ENCODE measurements around the gene ABCC10.
"Not testable (repeated sequence)": the region's sequence is repeated elsewhere in the genome, so short reads cannot be mapped to it uniquely, and the experiment has no call there.

Gene ABCC10

GRCh38 chr6:43408259-43408658, 19.1 kb upstream of the ABCC10 start:
- no peak for DNase-seq

GRCh38 chr6:43410776-43411175, 16.6 kb upstream of the ABCC10 start:
- DNase-seq, result not testable (repeated sequence)

DNA sequence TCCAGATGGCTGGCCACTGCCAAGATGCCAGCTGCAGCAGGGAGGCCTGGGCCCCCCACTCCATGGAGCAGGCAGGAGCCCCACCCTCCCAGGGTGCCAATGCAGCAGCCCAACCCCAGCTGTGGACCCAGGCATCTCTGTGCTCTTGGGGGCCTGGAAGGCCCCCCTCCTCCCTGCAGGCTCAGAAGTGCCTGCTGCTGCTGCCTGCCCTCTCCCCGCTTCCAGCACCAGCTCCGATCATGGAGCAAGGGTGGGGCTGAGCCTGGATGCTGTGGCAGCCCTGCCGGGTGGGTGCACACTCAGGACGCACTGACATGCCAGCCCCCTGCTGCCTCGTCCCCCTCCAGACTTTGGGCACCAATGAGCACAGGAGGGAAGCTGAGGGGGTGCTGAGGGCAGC, 14.8 kb upstream of the ABCC10 start:
- no peak for DNase-seq

- no peak for DNase-seq
These were observed 14.3 kb upstream of the ABCC10 start for GRCh38 chr6:43413002-43413401.

DNA sequence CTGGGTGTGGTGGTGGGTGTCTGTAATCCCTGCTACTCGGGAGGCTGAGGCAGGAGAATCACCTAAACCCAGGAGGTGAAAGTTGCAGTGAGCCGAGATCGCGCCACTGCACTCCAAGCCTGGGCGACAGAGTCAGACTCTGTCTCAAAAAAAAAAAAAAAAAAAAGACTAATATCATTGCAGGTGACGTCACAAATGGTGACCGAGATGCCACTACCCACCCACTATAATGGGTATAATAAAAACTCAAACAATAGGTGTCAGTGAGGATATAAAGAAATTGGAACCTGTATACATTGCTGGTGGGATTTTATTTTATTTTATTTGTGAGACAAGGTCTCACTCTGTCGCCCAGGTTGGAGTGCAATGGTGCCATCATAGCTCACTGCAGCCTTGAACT, 12.1 kb upstream of the ABCC10 start:
- not testable (repeated sequence) for DNase-seq

- DNase-seq, result no peak
These were observed 10.4 kb upstream of the ABCC10 start for GRCh38 chr6:43416935-43417334.

DNA sequence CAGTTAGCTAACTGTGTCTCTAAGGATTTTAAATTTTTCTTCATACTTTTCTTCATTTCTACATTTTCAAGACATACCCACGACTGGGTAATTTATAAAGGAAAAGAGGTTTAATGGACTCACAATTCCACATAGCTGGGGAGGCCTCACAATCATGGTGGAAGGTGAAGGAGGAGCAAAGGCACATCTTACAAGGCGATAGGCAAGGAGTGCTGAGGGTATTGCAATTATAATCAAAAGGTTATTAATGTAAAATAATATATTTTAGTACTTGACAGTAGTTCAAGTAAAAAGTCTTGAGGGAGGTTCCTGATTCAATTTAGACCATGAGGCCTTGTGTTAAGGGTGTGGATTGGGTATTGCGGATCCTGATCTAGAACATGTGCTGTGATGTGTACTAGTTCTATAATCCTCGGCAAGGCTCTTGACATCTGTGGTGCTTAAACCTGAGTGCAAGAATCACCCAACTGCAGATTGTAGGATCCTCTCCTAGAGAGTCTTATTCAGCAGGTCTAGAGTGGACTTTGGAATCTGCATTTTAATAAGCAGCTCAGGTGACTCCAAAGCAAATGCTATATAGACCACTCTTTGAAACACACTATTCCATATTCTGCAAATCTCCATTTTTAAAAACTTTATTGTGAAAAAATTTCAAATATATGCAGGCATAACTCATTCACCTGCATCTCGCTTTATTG, 7.2 kb upstream of the ABCC10 start:
- DNase-seq, result no peak

GRCh38 chr6:43421831-43422230, 5.5 kb upstream of the ABCC10 start:
- no peak for DNase-seq

DNA sequence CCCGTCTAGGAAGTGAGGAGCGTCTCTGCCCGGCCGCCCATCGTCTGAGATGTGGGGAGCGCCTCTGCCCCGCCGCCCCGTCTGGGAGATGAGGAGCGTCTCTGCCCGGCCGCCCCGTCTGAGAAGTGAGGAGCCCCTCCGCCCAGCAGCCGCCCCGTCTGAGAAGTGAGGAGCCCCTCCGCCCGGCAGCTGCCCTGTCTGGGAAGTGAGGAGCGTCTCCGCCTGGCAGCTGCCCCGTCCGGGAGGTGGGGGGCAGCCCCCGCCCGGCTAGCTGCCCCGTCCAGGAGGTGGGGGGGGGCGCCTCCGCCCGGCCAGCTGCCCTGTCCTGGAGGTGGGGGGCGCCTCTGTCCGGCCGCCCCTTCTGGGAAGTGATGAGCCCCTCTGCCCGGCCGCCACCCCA, 2.3 kb upstream of the ABCC10 start:
- not testable (repeated sequence) for DNase-seq

- no peak for DNase-seq
These were observed 374 bp upstream of the ABCC10 start for GRCh38 chr6:43426928-43427405.

- DNase-seq, result no peak
These were observed 800 bp downstream of the ABCC10 start for GRCh38 chr6:43428112-43428570.

- DNase-seq, result no peak
These were observed 1.5 kb downstream of the ABCC10 start for GRCh38 chr6:43428874-43429273.

DNA sequence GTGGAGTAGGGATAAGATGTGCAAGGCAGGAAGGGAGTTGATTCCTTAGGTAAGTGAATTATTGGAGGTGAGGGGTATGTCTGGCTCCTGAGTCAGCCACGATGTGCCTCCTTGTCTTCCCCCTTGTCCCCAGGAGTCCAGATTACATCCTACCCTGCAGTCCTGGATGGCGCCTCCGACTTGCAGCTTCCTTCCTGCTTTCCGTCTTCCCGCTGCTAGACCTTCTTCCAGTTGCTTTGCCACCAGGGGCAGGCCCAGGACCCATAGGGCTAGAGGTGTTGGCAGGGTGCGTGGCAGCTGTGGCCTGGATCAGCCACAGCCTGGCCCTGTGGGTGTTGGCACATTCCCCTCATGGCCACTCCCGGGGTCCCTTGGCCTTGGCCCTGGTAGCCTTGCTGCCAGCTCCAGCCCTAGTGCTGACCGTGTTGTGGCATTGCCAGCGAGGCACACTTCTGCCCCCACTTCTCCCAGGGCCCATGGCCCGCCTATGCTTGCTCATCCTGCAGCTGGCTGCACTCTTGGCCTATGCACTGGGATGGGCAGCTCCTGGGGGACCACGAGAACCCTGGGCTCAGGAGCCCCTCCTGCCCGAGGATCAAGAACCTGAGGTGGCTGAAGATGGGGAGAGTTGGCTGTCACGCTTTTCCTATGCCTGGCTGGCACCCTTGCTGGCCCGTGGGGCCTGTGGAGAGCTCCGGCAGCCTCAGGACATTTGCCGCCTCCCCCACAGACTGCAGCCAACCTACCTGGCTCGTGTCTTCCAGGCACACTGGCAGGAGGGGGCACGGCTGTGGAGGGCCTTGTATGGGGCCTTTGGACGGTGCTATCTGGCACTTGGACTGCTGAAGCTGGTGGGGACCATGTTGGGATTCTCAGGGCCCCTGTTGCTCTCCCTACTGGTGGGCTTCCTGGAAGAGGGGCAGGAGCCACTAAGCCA, 4.9 kb downstream of the ABCC10 start:
- no peak for DNase-seq

DNA sequence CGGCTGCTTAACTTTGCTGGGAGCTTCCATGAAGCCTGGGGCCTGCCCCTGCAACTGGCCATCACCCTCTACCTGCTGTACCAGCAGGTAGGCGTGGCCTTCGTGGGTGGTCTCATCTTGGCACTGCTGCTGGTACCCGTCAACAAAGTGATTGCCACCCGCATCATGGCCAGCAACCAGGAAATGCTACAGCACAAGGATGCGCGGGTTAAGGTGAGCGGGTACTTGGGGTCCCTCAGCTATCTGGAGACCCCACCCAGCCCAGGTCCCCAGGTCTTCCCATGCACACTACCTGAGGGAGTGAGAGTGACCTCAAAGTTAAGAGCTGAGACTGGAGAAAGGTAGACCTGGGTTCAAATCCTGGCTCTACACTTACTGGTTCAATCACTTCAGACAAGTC, 5.8 kb downstream of the ABCC10 start:
- DNase-seq, result no peak

GRCh38 chr6:43434001-43434840, 6.9 kb downstream of the ABCC10 start:
- DNase-seq, result no peak

DNA sequence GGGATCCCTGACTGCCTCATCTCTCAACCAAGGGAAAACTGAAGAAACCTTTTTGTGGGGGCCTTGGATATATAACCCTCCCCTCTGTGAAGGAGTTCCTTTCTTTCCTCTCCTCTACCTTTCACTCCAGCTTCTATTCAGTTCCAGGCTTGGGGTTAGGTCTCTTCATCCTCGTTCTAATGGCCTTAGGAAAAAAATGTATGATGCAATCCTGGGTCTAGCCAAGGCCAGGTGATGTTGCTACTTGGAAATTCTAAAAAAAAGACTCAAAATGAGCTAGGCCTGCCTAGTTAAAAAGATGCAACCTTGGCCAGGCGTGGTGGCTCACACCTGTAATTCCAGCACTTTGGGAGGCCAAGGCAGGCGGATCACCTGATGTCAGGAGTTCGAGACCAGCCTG, 7.6 kb downstream of the ABCC10 start:
- DNase-seq, result no peak

GRCh38 chr6:43435682-43436437, 8.5 kb downstream of the ABCC10 start:
- no peak for DNase-seq

- no peak for DNase-seq
These were observed 9.4 kb downstream of the ABCC10 start for GRCh38 chr6:43436577-43437282.

DNA sequence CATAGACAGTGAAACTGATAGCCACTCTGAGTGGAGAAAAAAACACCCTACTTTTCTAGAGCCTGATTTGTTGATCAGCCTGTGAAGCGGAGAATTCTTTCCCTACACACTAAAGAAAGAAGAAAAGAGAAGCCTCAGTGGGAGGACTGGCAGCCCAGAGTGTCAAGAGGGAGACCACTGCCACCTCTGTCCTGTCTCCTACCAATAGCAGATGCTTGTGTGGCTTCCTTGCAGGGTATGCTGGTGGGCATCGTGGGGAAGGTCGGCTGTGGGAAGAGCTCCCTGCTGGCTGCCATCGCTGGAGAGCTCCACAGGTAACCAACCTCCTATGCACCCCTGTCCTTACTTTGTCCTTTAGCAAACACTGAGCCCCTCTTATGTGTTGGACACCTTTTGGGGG, 10.4 kb downstream of the ABCC10 start:
- DNase-seq, result no peak

GRCh38 chr6:43442935-43443334, 15.6 kb downstream of the ABCC10 start:
- DNase-seq, result no peak

- DNase-seq, result no peak
These were observed 16.7 kb downstream of the ABCC10 start for GRCh38 chr6:43444036-43444435.

DNA sequence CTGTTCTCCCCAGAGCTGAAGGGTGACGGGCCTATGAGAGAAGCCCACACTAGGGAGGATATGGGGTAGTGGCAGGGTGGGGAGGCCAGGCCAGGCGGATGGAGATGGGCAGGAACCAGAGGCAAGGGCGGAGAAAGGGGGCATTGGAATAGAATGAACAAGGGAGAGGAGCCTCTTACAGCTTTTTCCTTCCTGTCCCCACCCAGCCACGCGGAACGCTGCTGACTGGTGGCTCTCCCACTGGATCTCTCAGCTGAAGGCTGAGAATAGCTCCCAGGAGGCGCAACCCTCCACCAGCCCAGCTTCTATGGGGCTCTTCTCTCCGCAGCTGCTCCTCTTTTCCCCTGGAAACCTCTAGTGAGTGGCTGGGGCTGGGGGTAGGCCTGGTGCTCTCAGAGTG, 17.2 kb downstream of the ABCC10 start:
- no peak for DNase-seq

All from SHP77 treated with DMSO at 0.1 percent for 48 hours (cell line).